Psoas muscle (tissue), 8 donors: Measurements from ENCODE around the gene ARAP1. TPM values are rescaled to one million over a fixed set of nuclear protein-coding genes. Genes with fewer than 3 reads are reported as not detected.
A peak's percentile ranks its signal among the peaks of the same experiment; 100 is the strongest.

Experiments
- ATAC-seq, 4 donors: fragments of 200-7000 bp; cut with Tn5 transposase; one replicate each; pipeline ENCODE4 v1.9.1; 2020; ENCODE audit warnings: moderate library complexity in 3 of 4, mild to moderate bottlenecking in 2 of 4
- DNase-seq, 2 donors: peaks; one replicate each; pipeline ENCODE4 v3.0.0-alpha.2; 2020
- H3K27ac ChIP-seq: fragments of 200-600 bp; one replicate; pipeline ENCODE4 v1.8.0; 2022
- H3K27me3 ChIP-seq, 3 donors: fragments of 200-600 bp in 1 of 3; one replicate each; pipeline versions ENCODE4 v1.6.1 to v1.8.0; 2013 to 2022; ENCODE audit warnings: low read length in 2 of 3, mild to moderate bottlenecking in 2 of 3, moderate library complexity in 1 of 3; ENCODE audit not compliant: insufficient read depth in 3 of 3
- H3K36me3 ChIP-seq, 2 donors: fragments of 200-600 bp in 1 of 2; one replicate each; pipeline versions ENCODE4 v1.6.1 to v1.8.0; 2013 to 2022; ENCODE audit warnings: low read depth in 1 of 2, mild to moderate bottlenecking in 1 of 2, moderate library complexity in 1 of 2; ENCODE audit not compliant: insufficient read depth in 1 of 2
- H3K4me1 ChIP-seq: fragments of 200-600 bp; one replicate; pipeline ENCODE4 v1.8.0; 2022
- H3K4me3 ChIP-seq: fragments of 200-600 bp; one replicate; pipeline ENCODE4 v1.8.0; 2022; ENCODE audit warnings: mild to moderate bottlenecking
- H3K9me3 ChIP-seq: fragments of 200-600 bp; one replicate; pipeline ENCODE4 v1.8.0; 2022
- CTCF ChIP-seq: fragments of 200-600 bp; IDR thresholded peaks from one replicate; pipeline ENCODE4 v1.8.0; 2022; ENCODE audit warnings: antibody characterized with exemption
- WGBS, 3 donors: extraction: QIAGEN DNeasy Blood & Tissue Kit; methylation state at CpG; one replicate each; pipeline versions ENCODE4 v1.1.6 to v1.1.7; 2013; 5-methylcytosine and 5-hydroxymethylcytosine counted together
- intact Hi-C, 2 donors: fragments of 100-400 bp; cut with DNase I; formaldehyde crosslinking; loops; one replicate each; pipeline versions ENCODE4 v1.11.0 to v1.14.2; 2022
- polyA plus RNA-seq, 3 donors: library from polyadenylated mRNA; stranded (reverse); fragments of 200-250 nt; gene quantifications; one replicate each; pipeline ENCODE4 v1.2.3, GENCODE V29; 2013
- total RNA-seq, 4 donors: library from RNA; stranded (reverse); fragmentation: NEBNext Ultra II Directional in 2 of 4; extraction: Animal tissue kit (Norgen Biotek cat#: 25700) in 2 of 4; gene quantifications; one replicate each; pipeline versions ENCODE4 v1.2.1 to v1.2.4, GENCODE V29; 2021 to 2023
- donor health status: healthy with polysubstance abuse.
- donor health status: DM: no; HTN: no; CAD: no; lungs with moderate emphysema.
- donor health status: Bipolar disorder and iron deficiency.
- donor health status: healthy.
- donor health status: DM: yes; HTN: yes; CAD: no.
- donor health status: DM: no; HTN: no; CAD: no.
- donor health status: DM: no; HTN: no; CAD: no.
- donor health status: DM: yes; HTN: yes; CAD: no.

The ARAP1 gene
- total and polyA plus RNA-seq, 7 donors = 16.0 to 27.5 (median 18.6) TPM

- intact Hi-C loops = no loop called here
- Histone ChIP-seq H3K36me3 (no peaks in the 10 kb centered on the region), H3K27ac (peak overlapping the region; percentile 60), H3K9me3 (no peaks in the 10 kb centered on the region), H3K4me1 (peaks cover 3% of the 10 kb centered on the region), H3K27me3 (no peaks in the 10 kb centered on the region), H3K4me3 (no peak overlapping the region)
- peak in 3 of 4 donors; percentile 27 to 34 (median 34) for ATAC-seq
- 72 to 86% (median 74%) methylated on average over 8 of the region's 8 CpGs for WGBS, 3 donors
- peak in 1 of 2 donors; percentile 7 for DNase-seq
- no peak for TF ChIP-seq CTCF
Observed at GRCh38 chr11:72735495-72736027, 16.6 kb downstream of the ARAP1 start.

GRCh38 chr11:72732329-72732728 lies 19.9 kb downstream of the ARAP1 start:
- H3K27ac ChIP-seq = no peak overlapping the region

GRCh38 chr11:72730737-72731136 lies 21.5 kb downstream of the ARAP1 start:
- H3K27me3 ChIP-seq = no peaks in the 10 kb centered on the region
- no peaks in the 10 kb centered on the region for H3K9me3 ChIP-seq
- no peak for ATAC-seq
- H3K27ac ChIP-seq = no peak overlapping the region
- WGBS, 3 donors = 88 to 94% (median 90%) methylated on average over 2 of the region's 2 CpGs
- peaks cover 3% of the 10 kb centered on the region for H3K4me1 ChIP-seq
- no peak overlapping the region for H3K4me3 ChIP-seq
- TF ChIP-seq CTCF = no peak
- intact Hi-C loops = no loop called here
- no peaks in the 10 kb centered on the region for H3K36me3 ChIP-seq
- DNase-seq = no peak

More at GRCh38 chr11:72732329-72732728, 19.9 kb downstream of the ARAP1 start:
- no peaks in the 10 kb centered on the region for H3K9me3 ChIP-seq
- ATAC-seq (peak in 3 of 4 donors; percentile 40 to 69 (median 52)), DNase-seq (peak; percentile 53 to 60)
- H3K4me3 ChIP-seq = no peak overlapping the region
- TF ChIP-seq CTCF = no peak
- peaks cover 3% of the 10 kb centered on the region for H3K4me1 ChIP-seq
- 64 to 73% (median 65%) methylated on average over 10 of the region's 10 CpGs for WGBS, 3 donors
- intact Hi-C loops = no loop called here
- no peaks in the 10 kb centered on the region for H3K36me3 ChIP-seq
- H3K27me3 ChIP-seq = no peaks in the 10 kb centered on the region

- ATAC-seq (no peak), DNase-seq (no peak)
- intact Hi-C loops = no loop called here
- H3K27me3 ChIP-seq = no peaks in the 10 kb centered on the region
- TF ChIP-seq CTCF = no peak
- peaks cover 2% of the 10 kb centered on the region for H3K4me1 ChIP-seq
- no peak overlapping the region for H3K4me3 ChIP-seq
- H3K36me3 ChIP-seq = no peaks in the 10 kb centered on the region
- WGBS, 3 donors = 86 to 94% (median 93%) methylated on average over 5 of the region's 5 CpGs
- no peak overlapping the region for H3K27ac ChIP-seq
- no peaks in the 10 kb centered on the region for H3K9me3 ChIP-seq
Observed at GRCh38 chr11:72730243-72730642, 22.0 kb downstream of the ARAP1 start.

GRCh38 chr11:72727521-72727920 lies 24.7 kb downstream of the ARAP1 start:
- no peaks in the 10 kb centered on the region for H3K36me3 ChIP-seq
- intact Hi-C loops = loop anchor here (2.0 to 5.0 kb wide), 3 partner anchors 65 to 450 kb away; partner anchors contain the start of gene ATG16L2 (in 1 of the 2)
- TF ChIP-seq CTCF = no peak
- ATAC-seq (no peak), DNase-seq (peak in 1 of 2 donors; percentile 39)
- H3K27me3 ChIP-seq = no peaks in the 10 kb centered on the region
- peaks cover 9% of the 10 kb centered on the region for H3K4me1 ChIP-seq
- H3K4me3 ChIP-seq = no peak overlapping the region
- no peaks in the 10 kb centered on the region for H3K9me3 ChIP-seq
- H3K27ac ChIP-seq = no peak overlapping the region
- 64 to 78% (median 73%) methylated on average over 4 of the region's 4 CpGs for WGBS, 3 donors
